ENCODE measurements around the gene B9D1. TPM values are rescaled to one million over a fixed set of nuclear protein-coding genes. Genes with fewer than 3 reads are reported as not detected.

B9D1 gene
- total RNA-seq, 1 donor from 2014 or later: 6.7 TPM

GRCh38 chr17:19409509-19409908 is 47.0 kb upstream of the B9D1 start:
- CTCF ChIA-PET: no interaction called here

GRCh38 chr17:19409066-19409465 is 46.5 kb upstream of the B9D1 start:
- Mint-ChIP-seq H3K36me3 (ENCODE audit: low read depth) (no peaks in the 10 kb centered on the region), H3K27ac (no peak overlapping the region), H3K4me3 (no peak overlapping the region), H3K4me1 (no peaks in the 10 kb centered on the region), H3K27me3 (no peaks in the 10 kb centered on the region), H3K9me3 (no peaks in the 10 kb centered on the region)
- ATAC-seq (ENCODE audit: low read depth): no peak
- DNase-seq: no peak
- intact Hi-C loops (cut with micrococcal nuclease): no loop called here
- ChIA-PET CTCF (no interaction called here), POLR2A (no interaction called here)
- TF ChIP-seq CTCF (IDR thresholded peaks at IDR 0.05): no peak

More at GRCh38 chr17:19409509-19409908, 47.0 kb upstream of the B9D1 start:
- DNase-seq: no peak
- H3K36me3 Mint-ChIP-seq (ENCODE audit: low read depth): no peaks in the 10 kb centered on the region
- no peak overlapping the region for H3K4me3 Mint-ChIP-seq
- no peaks in the 10 kb centered on the region for H3K4me1 Mint-ChIP-seq
- no peaks in the 10 kb centered on the region for H3K27me3 Mint-ChIP-seq
- H3K9me3 Mint-ChIP-seq: no peaks in the 10 kb centered on the region
- ATAC-seq (ENCODE audit: low read depth): no peak
- POLR2A ChIA-PET: no interaction called here
- intact Hi-C loops (cut with micrococcal nuclease): no loop called here
- TF ChIP-seq CTCF (IDR thresholded peaks at IDR 0.05): no peak
- no peak overlapping the region for H3K27ac Mint-ChIP-seq

GRCh38 chr17:19408346-19408710 is 45.8 kb upstream of the B9D1 start:
- no peak for ATAC-seq (ENCODE audit: low read depth)
- no peak for DNase-seq
- intact Hi-C loops (cut with micrococcal nuclease): no loop called here
- Mint-ChIP-seq H3K27ac (no peak overlapping the region), H3K4me1 (no peaks in the 10 kb centered on the region), H3K36me3 (ENCODE audit: low read depth) (no peaks in the 10 kb centered on the region), H3K27me3 (no peaks in the 10 kb centered on the region), H3K4me3 (no peak overlapping the region), H3K9me3 (no peaks in the 10 kb centered on the region)
- ChIA-PET POLR2A (no interaction called here), CTCF (no interaction called here)
- no peak for TF ChIP-seq CTCF (IDR thresholded peaks at IDR 0.05)

GRCh38 chr17:19407601-19408345 is 45.2 kb upstream of the B9D1 start:
- ATAC-seq (ENCODE audit: low read depth) (no peak), DNase-seq (no peak)
- POLR2A ChIA-PET: no interaction called here
- H3K36me3 Mint-ChIP-seq (ENCODE audit: low read depth): no peaks in the 10 kb centered on the region
- CTCF ChIA-PET: no interaction called here
- no peaks in the 10 kb centered on the region for H3K27me3 Mint-ChIP-seq
- no peak overlapping the region for H3K27ac Mint-ChIP-seq
- no peaks in the 10 kb centered on the region for H3K4me1 Mint-ChIP-seq
- H3K9me3 Mint-ChIP-seq: no peaks in the 10 kb centered on the region
- TF ChIP-seq CTCF (IDR thresholded peaks at IDR 0.05): no peak
- intact Hi-C loops (cut with micrococcal nuclease): no loop called here
- no peak overlapping the region for H3K4me3 Mint-ChIP-seq

- DNase-seq (no peak), ATAC-seq (ENCODE audit: low read depth) (no peak)
- intact Hi-C loops (cut with micrococcal nuclease): no loop called here
- no peak for TF ChIP-seq CTCF (IDR thresholded peaks at IDR 0.05)
- H3K4me3 Mint-ChIP-seq: no peak overlapping the region
- POLR2A ChIA-PET: no interaction called here
- CTCF ChIA-PET: no interaction called here
- H3K27me3 Mint-ChIP-seq: no peaks in the 10 kb centered on the region
- H3K9me3 Mint-ChIP-seq: no peaks in the 10 kb centered on the region
- no peaks in the 10 kb centered on the region for H3K36me3 Mint-ChIP-seq (ENCODE audit: low read depth)
- no peak overlapping the region for H3K27ac Mint-ChIP-seq
- no peaks in the 10 kb centered on the region for H3K4me1 Mint-ChIP-seq
Observed at GRCh38 chr17:19405114-19405513, 42.6 kb upstream of the B9D1 start.
